ENCODE measurements around the gene HLA-A.
"Not testable (repeated sequence)": the region's sequence is repeated elsewhere in the genome, so short reads cannot be mapped to it uniquely, and the experiment has no call there.

HLA-A gene

DNA sequence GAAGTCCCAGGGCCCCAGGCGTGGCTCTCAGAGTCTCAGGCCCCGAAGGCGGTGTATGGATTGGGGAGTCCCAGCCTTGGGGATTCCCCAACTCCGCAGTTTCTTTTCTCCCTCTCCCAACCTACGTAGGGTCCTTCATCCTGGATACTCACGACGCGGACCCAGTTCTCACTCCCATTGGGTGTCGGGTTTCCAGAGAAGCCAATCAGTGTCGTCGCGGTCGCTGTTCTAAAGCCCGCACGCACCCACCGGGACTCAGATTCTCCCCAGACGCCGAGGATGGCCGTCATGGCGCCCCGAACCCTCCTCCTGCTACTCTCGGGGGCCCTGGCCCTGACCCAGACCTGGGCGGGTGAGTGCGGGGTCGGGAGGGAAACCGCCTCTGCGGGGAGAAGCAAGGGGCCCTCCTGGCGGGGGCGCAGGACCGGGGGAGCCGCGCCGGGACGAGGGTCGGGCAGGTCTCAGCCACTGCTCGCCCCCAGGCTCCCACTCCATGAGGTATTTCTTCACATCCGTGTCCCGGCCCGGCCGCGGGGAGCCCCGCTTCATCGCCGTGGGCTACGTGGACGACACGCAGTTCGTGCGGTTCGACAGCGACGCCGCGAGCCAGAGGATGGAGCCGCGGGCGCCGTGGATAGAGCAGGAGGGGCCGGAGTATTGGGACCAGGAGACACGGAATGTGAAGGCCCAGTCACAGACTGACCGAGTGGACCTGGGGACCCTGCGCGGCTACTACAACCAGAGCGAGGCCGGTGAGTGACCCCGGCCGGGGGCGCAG, at the start of gene HLA-A:
TSS of gene HLA-A (plus strand) at position 258 of the 778 bp plus-strand sequence. CDS start at position 280, 22 bp downstream.
- DNase-seq: peak; percentile 95

DNA sequence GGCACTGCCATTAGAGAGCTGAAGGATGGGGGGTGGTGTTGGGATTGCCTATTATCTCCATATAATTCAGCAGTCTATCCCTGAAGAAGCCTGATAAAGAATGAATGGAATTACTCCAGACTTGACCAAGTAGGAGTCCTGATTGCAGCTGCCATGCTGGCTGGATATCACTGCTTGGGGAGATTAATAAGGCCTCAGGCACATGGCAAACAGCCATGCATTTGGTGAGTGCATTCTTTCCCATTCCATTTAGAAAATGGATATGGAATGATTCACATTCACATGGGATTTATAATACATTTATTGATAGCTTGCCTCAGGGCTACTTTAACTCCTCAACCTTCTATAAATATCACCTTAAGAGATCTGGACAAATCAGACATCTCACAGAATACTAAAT, 49.6 kb upstream of the HLA-A start:
- DNase-seq: no peak

DNA sequence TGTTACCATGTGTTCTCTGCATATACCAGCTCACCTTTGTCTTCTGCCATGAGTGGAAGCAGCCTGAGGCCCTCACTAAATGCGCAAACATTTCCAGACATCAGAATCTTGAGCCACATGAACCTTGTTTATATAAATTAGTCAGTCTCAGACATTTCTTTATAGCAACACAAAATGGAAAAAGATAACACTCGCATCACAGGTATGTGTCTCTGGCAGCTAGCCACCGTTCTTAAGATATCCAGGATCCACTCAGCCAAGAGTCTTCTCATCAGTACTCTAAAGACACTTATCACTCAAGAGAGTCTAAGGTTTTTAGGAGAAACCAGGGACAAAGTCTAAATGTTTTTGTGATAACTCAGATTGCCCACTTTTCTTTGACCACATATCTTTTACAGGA, 43.1 kb upstream of the HLA-A start:
- DNase-seq: no peak

DNA sequence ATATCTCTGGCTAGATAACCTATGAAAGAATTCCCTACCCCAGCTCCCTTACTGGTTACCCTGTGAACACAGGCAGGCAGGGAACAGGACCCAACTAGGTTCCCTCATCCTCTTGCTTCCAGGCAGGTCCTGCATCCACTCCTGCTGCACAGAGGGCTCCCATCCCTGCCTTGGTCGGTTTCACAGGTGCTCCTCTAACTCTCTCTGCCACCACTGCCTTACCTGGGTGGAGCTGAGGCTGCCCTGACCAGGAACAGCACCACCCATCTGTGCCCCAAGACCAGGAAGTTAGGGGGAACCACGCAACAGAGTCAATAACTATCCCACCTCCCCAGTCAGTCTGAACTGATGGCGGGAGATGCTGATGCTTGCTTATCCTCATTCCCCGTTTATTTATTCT, 37.0 kb upstream of the HLA-A start:
- no peak for DNase-seq

DNA sequence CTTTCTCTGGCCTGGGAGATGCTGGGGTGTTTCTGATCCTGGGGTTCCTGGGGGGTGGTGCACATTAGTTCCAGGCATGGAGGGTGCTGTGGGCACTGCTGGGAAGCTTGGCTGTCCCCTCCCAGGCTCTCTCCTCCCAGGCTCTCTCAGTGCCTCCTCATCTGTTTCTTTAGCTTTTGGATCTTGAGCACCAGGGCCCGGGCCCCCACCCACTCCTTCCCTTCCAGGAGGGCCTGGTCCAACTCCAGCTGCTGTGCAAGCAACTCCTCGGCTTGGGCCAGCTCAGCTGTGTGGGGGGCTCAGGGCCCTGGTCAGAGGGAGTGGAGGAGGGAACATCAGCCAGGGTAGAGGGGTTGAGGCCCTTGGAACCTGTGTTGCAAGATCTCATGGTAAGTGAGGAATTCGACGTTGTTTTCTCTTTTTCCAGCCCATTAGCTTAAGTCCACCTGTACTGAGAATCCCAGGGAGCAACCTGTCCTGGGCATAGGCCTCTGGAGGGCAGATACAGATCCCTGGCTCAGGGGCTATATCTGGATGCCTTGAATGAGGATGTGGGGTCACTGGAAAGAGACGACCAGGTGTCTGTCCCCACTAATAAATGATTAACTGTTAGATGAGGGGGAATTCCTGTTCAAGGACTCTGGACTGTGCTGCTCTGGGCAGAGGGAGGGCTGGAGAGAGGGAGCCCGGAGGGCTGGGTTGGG, 34.5 kb upstream of the HLA-A start:
- no peak for DNase-seq

DNA sequence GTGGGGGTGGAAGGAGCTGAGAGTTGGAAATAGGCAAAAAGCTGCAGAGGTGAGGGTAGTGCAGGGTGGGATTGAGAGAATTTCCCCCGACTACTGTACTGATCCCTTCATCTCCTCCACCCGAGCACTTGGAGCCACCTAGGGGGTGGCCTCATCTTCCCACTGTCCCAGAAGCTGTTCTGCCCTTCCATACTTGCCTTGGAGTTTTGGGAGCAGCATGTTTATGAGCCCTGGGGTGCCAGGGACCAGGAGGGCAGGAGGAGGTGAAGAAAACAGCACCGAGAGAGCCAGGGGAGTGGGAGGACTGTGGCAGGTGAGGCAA, 34.0 kb upstream of the HLA-A start:
- DNase-seq: no peak

DNA sequence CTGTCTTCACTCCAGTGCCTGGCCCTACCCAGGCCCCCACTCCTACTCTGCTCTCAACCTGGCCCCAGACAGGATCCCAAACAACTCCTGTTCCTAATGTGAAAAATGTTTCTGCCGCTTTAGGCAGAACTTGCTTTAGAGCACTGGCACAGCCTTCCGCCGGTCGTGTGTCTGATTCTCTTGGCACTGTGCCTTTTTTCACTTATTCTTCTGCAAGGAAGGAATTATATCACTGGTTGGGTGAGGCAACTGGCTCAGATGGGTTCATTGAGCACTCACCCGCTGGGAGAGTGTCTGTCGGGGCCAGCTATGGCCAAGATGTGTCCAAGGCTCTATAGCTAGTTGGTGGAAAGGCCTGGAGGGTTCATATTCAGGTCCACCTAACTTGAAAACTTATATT, 33.6 kb upstream of the HLA-A start:
- no peak for DNase-seq

DNA sequence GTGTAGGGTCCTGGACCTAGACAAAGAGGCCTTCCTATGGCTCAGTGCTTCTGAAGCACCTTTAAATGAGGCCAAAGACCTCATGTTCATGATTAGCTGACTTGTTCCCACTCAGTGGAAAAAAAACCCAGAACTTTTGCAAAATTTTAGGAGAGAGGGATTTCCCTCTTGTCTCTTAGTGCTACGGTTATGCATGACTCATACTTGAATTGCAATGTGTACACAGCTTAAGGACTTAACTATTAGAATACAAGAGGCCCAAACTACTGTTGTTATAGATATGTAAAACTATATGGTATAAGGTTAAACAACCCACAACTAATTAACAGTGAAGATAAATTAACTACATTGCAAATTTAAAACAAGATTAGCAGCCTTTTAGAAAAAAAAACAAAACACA, 32.3 kb upstream of the HLA-A start:
- DNase-seq: no peak

DNA sequence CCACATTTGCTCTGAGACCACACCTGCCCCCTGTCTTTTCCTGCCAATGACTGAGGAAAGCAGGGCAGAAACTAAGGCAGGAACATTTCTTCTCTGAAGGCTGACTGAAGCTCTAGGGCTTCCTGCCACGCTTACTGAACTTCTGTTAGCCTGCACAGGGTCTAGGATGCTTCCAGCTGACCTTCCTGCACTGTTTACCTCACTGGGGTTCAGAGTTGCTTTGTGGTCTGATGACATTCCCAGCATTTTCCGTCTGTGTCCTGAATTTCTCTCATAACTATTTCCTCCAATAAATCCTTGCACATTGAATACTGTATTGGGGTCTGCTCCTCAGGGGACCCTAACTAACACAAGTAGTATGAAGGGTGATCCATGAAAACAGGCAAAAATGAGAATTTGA, 29.5 kb upstream of the HLA-A start:
- DNase-seq: no peak

DNA sequence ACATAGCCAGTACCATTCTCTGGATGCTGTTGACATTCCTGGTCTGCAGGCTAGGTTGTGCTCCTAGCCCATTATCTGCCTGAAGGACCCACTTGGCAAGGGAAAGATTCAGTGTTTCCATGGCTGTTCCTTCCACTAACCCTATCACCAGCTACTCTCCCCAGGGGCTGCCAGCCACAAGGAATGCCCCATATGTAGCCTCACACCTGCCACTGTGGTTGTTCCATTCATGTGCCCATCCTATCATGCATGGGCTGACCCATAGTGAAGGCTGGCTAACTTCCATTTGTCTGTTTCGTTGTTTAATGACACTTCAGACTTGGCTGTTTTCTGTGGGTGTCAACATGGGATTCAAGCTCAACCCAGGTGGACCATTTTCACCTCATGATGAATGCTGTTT, 25.6 kb upstream of the HLA-A start:
- DNase-seq: no peak

DNA sequence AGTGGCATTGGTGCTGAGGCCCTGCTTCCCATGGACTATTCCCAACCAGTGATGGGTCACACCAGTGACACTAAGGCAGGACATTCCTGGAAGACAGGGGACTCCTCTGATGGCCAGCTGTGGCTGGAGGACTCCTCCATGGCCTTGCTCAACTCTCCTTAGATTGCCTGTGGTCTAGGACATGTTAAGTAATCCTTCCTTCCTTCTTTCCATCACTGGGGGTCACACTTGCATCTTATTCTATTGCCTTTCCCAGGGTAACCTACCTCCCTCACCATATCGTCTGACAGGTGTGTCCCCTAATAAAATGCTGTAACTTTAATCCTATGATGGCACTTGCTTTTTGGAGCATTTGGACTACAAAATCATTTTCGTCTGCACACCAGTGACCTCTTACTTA, 24.5 kb upstream of the HLA-A start:
- no peak for DNase-seq

DNA sequence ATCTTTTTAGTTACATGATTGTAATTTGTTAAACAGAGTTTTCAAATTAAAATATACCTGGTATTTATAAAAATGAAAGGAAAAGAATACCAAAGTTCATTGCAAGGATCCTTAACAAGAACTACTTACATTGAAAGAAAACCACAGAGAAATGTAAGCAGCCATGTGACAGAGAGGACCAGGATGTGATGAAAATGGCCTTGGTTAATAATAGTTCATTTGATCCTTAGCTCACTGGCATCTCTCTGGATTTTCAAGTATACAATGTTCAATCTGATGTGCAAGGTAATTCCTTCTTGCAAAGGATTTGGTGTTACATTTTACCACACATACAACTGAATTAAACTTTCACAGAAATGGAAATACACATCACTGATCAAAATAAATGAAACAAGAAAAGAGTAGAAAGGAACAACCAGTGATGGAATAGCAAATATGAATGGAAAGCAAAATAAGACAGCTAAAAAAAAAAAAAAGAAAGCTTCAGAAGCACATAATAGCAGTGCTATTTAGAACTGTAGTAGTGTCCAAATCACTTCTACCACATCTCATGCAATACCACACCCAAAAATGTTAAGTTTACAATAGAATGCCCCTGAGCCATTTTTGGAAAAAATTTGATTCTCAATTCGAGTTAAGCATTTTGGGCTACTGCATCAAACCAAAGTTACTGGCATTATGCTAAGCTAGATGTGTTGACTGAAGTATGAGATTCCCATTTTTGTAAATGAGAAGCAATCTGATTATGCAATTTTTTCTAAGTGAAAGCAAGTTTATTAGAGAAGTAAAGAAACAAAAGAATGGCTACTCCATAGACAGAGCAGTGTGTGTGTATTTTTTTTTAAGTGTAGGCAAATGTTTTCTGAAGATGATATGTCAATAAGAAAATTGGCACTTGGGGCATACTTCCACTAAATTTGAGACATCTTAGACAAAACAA, 22.6 kb upstream of the HLA-A start:
- DNase-seq: no peak

DNA sequence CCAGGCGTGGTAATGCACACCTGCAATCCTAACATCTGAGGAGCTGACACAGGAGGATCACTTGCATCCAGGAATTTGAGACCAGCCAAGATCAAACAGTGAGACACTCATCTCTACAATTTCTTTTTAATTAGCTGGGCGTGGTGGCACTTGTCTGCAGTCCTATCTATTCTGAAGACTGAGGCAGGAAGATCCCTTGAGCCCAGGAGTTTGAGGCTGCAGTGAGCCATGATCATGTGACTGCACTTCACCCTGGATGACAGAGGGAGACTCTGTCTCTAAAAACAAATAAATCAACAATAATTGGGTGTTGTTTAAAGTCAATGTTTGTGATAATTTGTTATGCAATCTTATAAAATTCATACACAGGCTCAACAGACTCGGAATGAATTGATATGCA, 18.0 kb upstream of the HLA-A start:
- DNase-seq: no peak

DNA sequence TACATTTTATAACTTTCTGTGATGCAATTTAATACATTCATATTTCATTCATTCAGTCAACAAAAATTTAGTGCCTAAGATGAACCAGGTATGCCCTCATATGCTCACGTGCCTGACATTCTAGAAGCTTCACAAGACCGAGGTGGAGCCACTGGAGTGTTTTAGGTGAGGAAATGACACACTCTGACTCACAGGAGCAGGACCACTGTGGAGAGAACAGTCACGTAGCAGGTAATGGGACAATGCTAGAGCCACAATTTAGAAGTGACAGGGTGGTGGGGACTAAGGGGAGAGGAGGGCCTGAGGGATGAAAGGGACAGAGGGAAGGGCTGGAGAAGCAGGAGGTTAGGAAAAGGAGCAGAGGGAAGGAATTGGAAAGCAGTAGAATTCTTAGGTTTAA, 17.6 kb upstream of the HLA-A start:
- DNase-seq: peak; percentile 11

DNA sequence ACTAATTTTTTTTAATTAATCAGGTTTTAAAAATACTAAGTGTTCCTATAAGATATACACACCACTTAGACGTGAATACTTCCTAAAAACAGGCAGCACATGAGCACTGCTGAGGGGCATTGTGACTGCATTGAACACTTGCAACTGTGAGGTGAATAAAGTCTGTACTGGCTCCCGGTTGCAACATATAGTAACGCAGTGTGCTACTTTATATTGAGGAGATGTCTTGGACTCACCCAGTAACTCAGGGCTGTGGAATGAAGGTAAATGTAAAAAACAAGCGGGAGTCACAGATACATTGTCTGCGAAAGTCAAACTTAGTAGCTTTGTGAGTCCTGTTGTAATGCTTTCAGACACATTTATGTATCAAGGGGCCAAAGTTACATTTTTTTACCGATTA, 17.0 kb upstream of the HLA-A start:
- DNase-seq: no peak

DNA sequence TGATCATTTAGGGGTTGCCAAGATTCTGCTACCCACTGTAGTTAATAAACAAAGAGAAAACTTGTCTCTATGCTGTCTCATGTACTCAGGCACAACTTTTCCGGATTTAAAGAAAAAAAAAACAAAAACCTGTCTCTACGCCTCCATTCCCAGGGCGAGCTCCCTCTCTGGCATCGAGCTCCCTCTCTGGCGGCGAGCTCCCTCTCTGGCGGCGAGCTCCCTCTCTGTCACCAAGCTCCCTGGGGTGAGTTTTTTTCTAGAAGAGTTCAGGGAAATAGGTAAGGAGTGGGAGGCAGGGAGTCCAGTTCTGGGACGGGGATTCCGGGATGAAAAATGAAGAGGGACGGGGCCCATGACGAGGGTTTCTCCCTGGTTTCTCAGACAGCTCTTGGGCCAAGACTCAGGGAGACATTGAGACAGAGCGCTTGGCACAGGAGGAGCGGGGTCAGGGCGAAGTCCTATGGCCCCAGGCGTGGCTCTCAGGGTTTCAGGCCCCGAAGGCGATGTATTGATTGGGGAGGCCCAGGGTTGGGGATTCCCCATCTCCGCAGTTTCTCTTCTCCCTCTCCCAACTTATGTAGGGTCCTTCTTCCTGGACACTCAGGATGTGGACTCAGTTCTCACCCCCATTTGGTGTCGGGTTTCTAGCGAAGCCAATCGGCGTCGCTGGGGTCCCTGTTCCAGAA, 16.5 kb upstream of the HLA-A start:
- DNase-seq: peak; percentile 16

DNA sequence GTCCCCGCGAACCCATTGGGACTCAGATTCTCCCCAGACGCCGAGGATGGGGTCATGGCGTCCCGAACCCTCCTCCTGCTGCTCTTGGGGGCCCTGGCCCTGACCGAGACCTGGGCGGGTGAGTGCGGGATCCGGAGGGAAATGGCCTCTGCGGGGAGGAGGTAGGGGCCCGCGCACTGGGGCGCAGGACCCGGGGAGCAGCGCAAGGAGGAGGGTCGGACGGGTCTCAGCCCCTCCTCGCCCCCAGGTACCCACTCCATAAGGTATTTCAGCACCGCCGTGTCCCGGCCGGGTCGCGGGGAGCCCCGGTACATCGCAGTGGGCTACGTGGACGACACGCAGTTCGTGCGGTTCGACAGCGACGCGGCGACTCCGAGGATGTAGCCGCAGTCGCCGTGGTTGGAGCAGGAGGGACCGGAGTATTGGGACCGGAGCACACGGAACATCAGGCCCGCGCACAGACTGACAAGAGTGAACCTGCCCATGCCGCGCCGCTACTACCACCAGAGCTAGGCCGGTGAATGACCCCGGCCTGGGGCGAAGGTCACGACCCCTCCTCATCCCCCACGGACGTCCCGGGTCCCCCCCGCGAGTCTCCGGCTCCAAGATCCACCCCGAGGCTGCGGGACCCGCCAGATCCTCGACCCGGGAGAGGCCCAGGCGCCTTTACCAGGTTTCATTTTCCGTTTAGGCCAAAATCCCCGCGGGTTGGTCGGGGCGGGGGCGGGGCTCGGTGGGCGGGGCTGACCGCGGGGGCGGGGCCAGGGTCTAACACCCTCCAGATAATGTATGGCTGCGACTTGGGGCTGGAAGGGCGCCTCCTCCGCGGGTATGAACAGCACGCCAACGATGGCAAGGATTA, 15.7 kb upstream of the HLA-A start:
- DNase-seq: peak; percentile 91

DNA sequence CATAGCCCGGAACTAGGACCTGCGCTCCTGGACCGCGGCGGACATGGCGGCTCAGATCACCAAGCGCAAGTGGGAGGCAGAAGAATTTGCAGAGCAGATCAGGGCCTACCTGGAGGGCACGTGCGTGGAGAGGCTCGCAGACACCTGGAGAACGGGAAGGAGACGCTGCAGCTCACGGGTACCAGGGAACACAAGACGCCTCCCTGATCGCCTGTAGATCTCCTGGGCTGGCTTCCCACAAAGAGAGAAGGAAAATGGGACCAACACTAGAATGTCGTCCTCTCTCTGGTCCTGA, 15.1 kb upstream of the HLA-A start:
- no peak for DNase-seq

DNA sequence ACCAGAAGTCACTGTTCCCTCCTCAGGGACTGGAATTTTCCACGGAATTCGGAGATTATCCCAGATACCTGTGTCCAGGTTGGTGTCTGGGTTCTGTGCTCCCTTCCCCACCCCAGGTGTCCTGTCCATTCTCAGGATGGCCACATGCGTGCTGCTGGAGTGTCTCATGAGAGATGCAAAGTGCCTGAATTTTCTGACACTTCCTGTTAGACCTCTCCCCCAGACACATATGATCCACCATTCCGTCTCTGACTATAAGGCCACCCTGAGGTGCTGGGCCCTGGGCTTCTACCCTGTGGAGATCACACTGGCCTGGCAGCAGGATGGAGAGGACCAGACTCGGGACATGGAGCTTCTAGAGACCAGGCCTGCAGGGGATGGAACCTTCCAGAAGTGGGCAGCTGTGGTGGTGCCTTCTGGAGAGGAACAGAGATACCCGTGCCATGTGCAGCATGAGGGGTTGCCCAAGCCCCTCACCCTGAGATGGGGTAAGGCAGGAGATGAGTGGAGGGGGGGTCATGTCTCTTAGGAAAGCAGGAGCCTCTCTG, 14.4 kb upstream of the HLA-A start:
- DNase-seq: no peak

DNA sequence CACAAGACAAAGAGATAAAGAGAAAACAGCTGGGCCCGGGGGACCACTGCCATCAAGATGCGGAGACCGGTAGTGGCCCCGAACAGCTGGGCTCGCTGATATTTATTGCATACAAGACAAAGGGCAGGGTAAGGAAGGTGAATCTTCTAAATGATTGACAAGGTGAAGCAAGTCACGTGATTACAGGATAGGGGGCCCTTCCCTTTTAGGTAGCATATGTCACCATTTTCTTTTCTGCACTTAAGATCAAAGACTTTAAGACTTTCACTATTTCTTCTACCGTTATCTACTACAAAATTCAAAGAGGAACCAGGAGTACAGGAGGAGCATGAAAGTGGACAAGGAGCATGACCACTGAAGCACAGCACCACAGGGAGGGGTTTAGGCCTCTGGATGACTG, 12.3 kb upstream of the HLA-A start:
- DNase-seq: not testable (repeated sequence)

DNA sequence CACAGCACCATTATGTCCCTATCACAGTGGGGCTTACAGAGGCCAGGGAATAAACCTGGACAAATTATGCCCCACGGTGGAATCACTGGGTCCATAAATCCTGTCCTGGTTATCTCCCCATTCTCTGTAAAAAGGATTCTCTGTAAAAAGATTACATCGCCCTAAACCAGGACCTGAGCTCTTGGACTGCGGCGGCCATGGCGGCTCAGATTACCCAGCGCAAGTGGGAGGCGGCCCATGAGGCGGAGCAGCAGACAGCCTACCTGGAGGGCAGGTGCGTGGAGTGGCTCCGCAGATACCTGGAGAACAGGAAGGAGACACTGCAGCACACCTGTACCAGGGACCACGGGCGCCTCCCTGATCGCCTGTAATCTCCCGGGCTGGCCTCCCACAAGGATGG, 8.4 kb upstream of the HLA-A start:
- DNase-seq: no peak

Measured in CD4-positive, alpha-beta T cell treated with Interferon gamma for 1 hour (primary cell).